Measurements from ENCODE around the gene MYO9B.

GRCh38 chr19:17098326-17098725 is 22.7 kb downstream of the MYO9B start:
- TF ChIP-seq CTCF (IDR thresholded peaks at IDR 0.05): no peak
- no peak for TF ChIP-seq EP300 (IDR thresholded peaks at IDR 0.05)
- no peak for TF ChIP-seq POLR2A (IDR thresholded peaks at IDR 0.05)

Data from sigmoid colon (tissue), 4 donors.